NCI-H2081 (cell line): Measurements from ENCODE around the gene DHCR7.
"Not testable (repeated sequence)": the region's sequence is repeated elsewhere in the genome, so short reads cannot be mapped to it uniquely, and the experiment has no call there.

Experiments used
- DNase-seq, 2 experiments: peaks; one replicate each; lab custom pipeline; 2025; lab: John Stamatoyannopoulos, UW

DHCR7 gene

DNA sequence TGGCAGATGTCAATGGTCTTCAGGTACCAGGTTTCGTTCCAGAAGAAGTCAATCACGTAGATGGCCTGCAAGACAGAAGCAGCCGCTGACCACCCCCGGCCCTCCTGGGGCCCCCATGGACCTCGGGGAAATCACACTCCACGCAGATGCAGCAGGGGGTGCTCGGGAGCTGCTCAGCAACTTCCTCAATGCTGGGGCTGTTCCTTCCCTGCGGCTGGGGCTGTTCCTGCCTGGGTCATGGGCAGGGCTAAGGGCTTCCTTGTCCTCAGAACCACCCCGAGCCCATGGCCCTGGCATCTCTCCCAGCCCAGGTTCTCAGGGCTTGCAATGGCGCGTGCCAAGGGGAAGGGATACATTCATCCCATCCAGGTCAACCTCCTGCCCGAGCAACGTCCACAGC lies 10.3 kb downstream of the DHCR7 start:
- no peak for DNase-seq

GRCh38 chr11:71437399-71437798 lies 10.8 kb downstream of the DHCR7 start:
- DNase-seq: no peak

DNA sequence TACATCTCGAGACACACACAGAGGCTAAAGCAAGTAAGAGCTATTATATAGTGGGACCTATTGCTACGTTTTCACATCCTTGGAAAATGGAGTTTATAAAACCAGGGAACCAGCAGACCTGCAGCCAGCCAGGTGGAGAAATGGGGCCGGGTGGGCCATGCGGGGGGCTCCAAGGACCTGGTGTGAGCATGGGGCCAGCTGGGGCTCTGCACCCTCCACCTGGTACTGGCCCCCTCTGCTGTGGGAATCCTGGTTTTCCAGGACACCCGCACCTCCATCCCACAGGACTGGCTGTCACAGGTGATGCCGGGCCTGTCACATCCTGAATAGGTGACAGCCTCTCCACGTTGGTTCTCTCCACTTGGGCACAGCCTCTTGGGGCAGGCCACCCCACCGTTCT lies 11.3 kb downstream of the DHCR7 start:
- no peak for DNase-seq

GRCh38 chr11:71435278-71435951 lies 12.8 kb downstream of the DHCR7 start:
- no peak for DNase-seq

DNA sequence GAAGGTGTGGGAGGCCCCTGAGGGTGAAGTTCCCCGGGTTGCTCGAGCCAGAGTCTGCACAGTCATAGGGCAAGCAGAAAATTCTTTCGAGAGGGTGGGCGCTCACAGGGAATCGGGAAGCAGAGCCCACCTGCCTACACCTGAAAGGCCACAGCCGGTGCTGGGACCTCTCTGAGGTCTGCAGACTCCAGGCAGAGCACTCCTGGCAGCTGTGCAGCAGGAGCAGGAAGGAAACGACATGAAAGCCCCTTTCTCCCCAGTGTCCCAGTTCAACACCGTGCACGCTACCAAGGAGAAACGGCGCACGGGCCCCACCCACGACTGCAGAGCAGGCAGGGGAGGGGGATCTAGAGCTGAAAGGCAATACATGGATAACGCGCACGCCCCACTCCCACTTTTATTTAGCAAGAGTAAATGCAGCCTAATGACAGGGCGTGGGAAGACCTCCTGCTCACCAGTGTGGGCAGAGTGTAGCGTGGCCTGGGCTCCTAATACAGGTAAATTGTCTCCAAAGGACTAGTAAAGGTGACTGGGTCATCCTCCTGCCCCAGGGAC lies 13.5 kb downstream of the DHCR7 start:
- DNase-seq: no peak

DNA sequence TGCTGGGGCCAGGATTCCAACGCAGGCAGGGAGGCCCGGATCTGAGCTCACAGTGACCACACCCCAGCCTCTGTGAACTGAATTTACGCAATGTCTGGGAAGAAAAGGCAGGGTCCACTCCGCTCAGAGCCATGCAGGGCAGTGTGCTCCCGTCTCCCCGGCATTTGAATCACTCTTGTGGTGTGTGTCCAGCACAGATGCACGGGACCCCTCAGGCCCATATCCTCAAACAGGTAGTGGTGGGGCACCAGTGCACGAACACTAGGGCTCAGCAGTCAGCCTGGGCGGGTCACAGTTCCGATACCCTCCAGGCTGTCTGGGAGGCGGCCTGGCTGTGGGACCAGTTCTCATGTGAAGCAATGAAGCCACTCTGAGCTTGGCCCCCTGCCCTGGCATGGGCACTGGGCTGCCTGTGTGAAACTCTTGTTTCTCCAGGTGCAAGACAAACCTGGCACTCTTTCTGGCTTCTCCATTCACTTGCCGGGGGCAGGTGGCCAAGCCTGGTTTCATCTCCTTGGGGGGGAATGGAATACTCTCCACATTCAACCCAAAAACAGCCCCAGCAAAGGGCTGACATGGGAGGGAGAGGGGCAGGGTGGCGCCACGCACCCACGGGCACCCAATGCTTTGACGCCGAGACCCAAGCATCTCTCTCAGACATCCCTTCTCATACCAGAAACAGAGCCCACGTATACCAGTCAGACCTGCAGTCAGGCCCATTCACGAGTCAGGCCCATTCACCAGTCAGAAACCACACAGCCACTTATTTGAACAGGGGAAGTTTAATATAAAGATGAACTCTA lies 14.3 kb downstream of the DHCR7 start:
- DNase-seq: no peak

DNA sequence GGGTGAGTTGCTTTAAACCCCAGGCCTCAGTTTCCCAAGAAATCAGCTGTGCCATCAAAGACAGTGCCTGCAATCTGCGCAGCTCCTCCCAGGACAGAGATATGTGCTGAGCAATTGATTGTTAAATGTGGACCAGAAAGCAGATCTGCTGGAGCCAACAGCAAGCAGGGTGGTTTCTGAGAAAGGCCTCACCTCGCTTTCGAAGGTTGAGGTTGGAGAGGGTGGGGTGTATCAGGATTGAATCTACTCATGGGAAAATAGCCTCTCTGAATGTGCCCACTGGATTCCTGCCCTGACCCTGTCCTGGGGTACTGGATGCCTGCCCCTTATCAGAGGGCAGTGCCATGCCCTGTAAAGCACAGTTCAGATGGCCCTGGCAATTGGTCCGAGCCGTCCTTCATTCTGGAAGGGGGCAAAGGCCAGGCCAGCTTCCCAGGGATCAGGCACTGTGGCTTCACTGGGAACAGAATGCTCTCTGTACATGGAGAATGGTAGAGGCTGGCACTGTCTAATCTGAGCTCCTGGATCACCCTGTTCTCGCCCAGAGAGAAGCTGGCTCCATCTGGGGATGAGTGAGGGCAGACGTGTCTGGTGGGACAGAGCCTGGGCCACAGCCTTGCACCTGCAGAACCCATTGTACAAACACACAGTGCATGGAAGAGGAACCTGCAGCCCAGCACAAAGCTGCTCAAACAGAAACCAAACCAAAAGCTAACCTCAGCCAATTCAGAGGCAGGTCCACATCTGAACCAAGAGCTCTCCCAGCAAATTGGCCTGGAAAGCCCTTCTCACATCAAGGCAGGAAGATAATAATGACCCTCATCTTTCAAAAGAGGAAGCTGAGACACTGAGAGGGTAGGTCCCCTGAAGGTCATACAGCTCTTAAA lies 15.2 kb downstream of the DHCR7 start:
- DNase-seq: no peak

- DNase-seq: no peak
Observed at GRCh38 chr11:71431271-71431670, 16.9 kb downstream of the DHCR7 start.

GRCh38 chr11:71430166-71430565 lies 18.0 kb downstream of the DHCR7 start:
- DNase-seq: no peak

DNA sequence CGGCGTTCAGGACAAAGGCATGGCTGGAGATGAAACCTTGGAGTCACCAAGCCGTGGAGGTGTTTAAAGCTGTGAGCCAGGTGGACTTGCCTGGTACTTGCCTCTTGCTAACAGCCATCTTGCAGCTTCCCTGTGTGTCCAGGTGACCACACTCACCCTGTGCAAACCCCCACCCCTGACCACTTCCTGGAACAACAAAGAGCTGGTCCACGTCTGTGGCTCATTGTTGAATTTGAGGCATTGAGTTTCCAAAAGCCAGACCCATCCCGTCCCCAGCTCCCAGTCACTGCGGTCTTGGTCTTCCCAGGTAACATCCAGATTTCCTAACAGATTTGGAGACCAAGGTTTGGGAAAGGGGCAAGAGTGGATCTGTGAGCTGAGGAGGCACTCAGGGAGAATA lies 18.5 kb downstream of the DHCR7 start:
- DNase-seq: no peak

DNA sequence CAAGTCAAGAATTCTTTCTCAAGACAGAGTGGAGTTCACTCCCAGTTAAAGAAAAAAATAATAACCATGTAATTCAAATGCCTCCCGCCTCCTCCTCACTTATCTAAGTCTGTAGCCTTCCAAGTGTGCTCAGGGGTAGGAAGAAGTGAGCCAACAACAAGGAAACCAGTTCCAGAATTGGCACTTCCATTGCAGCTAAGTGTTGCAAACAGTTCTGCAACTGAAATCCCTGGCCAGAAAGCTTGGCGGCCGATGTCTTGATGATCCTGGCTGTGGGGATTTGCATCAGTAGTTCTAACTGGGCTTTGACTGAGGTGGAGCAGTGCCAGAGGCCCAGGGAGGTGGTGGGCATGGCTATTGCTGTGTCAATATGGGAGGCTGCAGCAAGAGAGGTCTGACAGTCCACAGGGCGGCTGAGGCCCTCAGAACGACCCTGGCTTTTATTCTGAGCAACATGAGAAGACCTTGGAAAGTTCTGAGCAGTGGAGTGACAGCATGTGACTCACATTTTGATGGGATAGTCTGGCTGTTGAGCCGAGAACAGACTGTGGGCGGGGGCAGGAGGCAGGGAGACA lies 19.2 kb downstream of the DHCR7 start:
- DNase-seq: no peak

DNA sequence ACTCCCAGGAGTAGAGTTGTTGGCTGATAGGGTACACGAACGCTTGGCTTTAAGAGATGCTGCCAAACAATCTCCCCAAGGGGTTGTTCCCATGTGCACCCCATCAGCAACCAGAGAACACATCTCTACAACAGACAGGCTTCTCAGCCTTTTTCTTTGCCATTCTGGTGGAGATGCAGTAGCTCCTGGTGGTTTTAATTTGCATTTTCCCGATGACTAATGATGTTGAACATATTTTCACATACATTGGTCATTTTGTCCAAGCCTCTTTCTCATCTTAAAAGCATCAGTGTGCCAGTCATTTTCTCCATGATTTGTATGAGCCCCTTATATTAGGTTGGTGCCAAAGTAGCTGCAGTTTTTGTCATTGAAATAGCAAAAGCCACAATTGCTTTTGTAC lies 21.8 kb downstream of the DHCR7 start:
- no peak for DNase-seq

DNA sequence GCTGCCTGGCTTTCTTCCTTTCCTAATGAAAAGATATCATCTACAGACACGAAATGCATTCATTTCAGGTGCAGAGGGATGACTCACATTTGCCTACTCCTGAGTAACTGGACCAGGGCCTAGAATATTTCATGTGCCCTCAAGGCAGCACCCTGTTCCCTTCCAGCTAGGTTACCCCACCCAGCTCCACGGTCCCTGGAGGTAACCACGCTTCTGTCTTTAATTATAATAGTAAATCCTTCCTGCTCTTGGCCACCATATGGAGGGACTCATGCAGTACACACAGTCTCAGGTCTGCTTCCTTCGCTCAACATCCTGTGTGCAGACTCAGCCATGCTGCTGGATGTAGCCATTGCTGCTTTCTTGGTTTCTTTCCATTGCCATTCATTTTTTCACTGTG lies 22.3 kb downstream of the DHCR7 start:
- DNase-seq: no peak

DNA sequence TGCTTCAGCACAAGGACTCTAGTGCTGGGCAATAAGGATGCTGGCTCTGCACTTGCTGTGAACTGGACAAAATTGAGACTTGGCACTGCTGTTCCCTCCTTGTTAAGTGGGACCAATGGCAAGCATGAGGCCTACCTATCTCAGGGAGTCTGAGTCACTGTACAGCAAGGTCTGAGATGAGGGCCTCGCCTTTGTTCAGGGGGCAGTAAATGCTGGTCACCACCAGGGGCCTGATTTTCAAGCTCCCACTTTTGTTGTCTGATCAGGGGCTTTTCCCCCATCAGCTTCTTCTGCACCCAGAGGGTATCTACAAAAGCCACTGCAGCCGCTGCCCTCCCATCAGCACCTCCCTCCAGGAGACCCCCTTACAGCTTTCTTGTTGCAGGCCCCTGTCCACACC lies 22.8 kb downstream of the DHCR7 start:
- DNase-seq: no peak

GRCh38 chr11:71423181-71423790 lies 24.9 kb downstream of the DHCR7 start:
- DNase-seq: no peak

DNA sequence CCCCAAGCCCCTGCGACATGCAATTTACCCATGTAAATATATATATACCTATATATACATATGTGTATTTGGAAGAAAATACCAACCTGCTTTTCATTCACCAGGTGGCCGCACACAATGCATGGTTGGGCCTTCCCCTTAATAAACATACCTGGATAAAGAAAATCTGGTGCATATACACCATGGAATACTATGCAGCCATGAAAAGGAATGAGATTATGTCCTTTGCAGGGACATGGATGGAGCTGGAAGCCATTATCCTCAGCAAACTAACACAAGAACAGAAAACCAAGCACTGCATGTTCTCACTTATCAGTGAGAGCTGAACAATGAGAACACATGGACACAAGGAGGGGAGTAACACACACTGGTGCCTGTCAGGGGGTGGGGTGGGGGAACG lies 25.9 kb downstream of the DHCR7 start:
- not testable (repeated sequence) for DNase-seq

GRCh38 chr11:71421392-71421950 lies 26.7 kb downstream of the DHCR7 start:
- DNase-seq: no peak

DNA sequence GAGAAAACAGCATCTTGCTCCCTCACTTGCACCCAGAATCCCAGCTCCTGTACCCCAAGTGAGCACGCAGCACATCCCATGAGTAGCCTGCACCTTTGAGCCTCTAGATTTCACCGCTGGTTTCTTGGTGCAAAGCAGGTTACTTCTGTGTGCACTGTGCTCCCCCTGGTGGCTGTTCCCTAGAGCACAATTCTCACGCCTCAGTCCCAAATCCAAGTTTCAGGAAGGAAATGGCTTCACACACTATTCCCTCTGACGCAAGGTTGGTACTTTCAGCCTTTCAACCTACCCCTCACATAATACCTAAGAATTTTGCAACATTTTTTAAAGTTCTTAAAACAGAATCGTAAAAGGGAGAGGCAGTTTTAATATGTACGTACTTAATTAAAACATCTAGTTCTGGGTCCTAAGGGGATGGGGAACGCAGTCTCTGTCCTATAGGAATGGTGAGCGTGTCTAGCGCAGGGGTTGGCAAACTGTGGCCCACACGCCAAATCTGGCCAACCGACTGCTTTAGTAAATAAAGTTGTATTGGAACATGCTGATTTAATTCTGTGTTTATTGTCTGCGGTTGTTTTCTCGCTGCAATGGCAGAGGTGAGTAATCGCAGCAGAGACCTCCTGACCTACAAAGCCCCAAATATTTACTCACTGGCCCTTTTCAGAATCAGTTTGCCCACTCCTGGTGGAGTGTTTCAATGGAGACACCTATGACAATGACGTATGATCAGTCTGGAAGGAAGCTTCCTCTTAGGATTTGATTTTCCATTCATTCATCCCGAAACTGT lies 27.5 kb downstream of the DHCR7 start:
- DNase-seq: peak; percentile 33 to 56

GRCh38 chr11:71418643-71419042 lies 29.6 kb downstream of the DHCR7 start:
- DNase-seq: no peak

DNA sequence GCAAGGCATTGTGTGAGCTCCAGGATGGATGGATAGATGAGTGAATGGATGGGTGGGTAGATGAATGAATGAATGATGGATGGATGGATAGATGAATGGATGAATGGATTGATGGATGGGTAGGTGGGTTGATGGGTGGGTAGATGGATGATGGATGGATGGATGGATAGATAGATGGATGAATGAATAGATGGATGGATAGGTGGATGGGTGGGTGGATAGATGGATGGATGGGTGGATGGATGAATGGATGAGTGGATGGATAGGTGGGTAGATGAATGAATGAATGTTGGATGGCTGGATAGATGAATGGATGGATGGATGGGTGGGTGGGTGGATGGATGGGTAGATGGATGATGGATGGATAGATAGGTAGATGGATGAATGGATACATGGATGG lies 33.5 kb downstream of the DHCR7 start:
- DNase-seq: no peak
